HG02938 (cell line): Measurements from ENCODE around the gene FLVCR2.

Experiments used
- ATAC-seq: cut with Tn5 transposase; IDR thresholded peaks from one replicate; pipeline ENCODE4 v1.9.1; 2021; ENCODE audit warnings: mild to moderate bottlenecking, moderate library complexity; ENCODE audit not compliant: unreplicated experiment

Gene FLVCR2

GRCh38 chr14:75553761-75554364 is 24.6 kb upstream of the FLVCR2 start:
- no peak for ATAC-seq

- no peak for ATAC-seq
Measured at GRCh38 chr14:75554482-75554881, 23.9 kb upstream of the FLVCR2 start.

- no peak for ATAC-seq
Measured at GRCh38 chr14:75558440-75558839, 20.0 kb upstream of the FLVCR2 start.

GRCh38 chr14:75559045-75559444 is 19.4 kb upstream of the FLVCR2 start:
- ATAC-seq, result no peak

GRCh38 chr14:75559451-75560222 is 18.8 kb upstream of the FLVCR2 start:
- no peak for ATAC-seq

GRCh38 chr14:75561013-75561432 is 17.4 kb upstream of the FLVCR2 start:
- no peak for ATAC-seq

GRCh38 chr14:75562089-75562488 is 16.3 kb upstream of the FLVCR2 start:
- no peak for ATAC-seq

GRCh38 chr14:75562489-75562888 is 15.9 kb upstream of the FLVCR2 start:
- ATAC-seq, result no peak

- ATAC-seq, result no peak
Measured at GRCh38 chr14:75563931-75564330, 14.5 kb upstream of the FLVCR2 start.

GRCh38 chr14:75565056-75565455 is 13.4 kb upstream of the FLVCR2 start:
- ATAC-seq, result no peak

- no peak for ATAC-seq
Measured at GRCh38 chr14:75566321-75566720, 12.1 kb upstream of the FLVCR2 start.

- ATAC-seq, result no peak
Measured at GRCh38 chr14:75566752-75567151, 11.7 kb upstream of the FLVCR2 start.

- no peak for ATAC-seq
Measured at GRCh38 chr14:75568140-75568539, 10.3 kb upstream of the FLVCR2 start.

GRCh38 chr14:75568791-75569190 is 9.6 kb upstream of the FLVCR2 start:
- ATAC-seq, result no peak

- ATAC-seq, result no peak
Measured at GRCh38 chr14:75570797-75571196, 7.6 kb upstream of the FLVCR2 start.

GRCh38 chr14:75572104-75572503 is 6.3 kb upstream of the FLVCR2 start:
- ATAC-seq, result no peak

- ATAC-seq, result no peak
Measured at GRCh38 chr14:75577090-75577489, 1.3 kb upstream of the FLVCR2 start.

GRCh38 chr14:75577729-75578101 is 705 bp upstream of the FLVCR2 start:
- ATAC-seq, result no peak

- ATAC-seq, result no peak
Measured at GRCh38 chr14:75578786-75579337, 442 bp downstream of the FLVCR2 start.

- no peak for ATAC-seq
Measured at GRCh38 chr14:75579338-75579864, 981 bp downstream of the FLVCR2 start.

GRCh38 chr14:75579882-75580281 is 1.5 kb downstream of the FLVCR2 start:
- ATAC-seq, result no peak

- no peak for ATAC-seq
Measured at GRCh38 chr14:75587388-75587787, 9.0 kb downstream of the FLVCR2 start.
